HEK293 (cell line): ENCODE measurements around the gene PDGFC.

ENCODE experiments used
- BCL11A ChIP-seq: fragments of 450-650 bp; formaldehyde crosslinking; IDR thresholded peaks from 2 replicates; pipeline ENCODE4 v1.5.1; 2016; ENCODE audit warnings: low read depth, missing biosample characterization, missing genetic modification characterization
- CTCF ChIP-seq: fragments of 450-650 bp; formaldehyde crosslinking; IDR thresholded peaks from 2 replicates; pipeline ENCODE4 v1.5.1; 2016; ENCODE audit warnings: missing biosample characterization, missing genetic modification characterization
- HOXD13 ChIP-seq: sonication (generic); formaldehyde crosslinking; IDR thresholded peaks from 2 replicates; pipeline ENCODE4 v1.8.0; 2022; ENCODE audit warnings: missing genetic modification reagents, borderline replicate concordance
- IKZF3 ChIP-seq: fragments of 450-650 bp; IDR thresholded peaks from 2 replicates; pipeline ENCODE4 v1.5.0; 2018; ENCODE audit warnings: missing biosample characterization, mild to moderate bottlenecking, missing genetic modification characterization, moderate library complexity
- KLF1 ChIP-seq: fragments of 450-650 bp; formaldehyde crosslinking; IDR thresholded peaks from 2 replicates; pipeline ENCODE4 v1.5.1; 2016; ENCODE audit warnings: missing biosample characterization, missing genetic modification characterization
- PRDM6 ChIP-seq: fragments of 450-650 bp; formaldehyde crosslinking; IDR thresholded peaks from 2 replicates; pipeline ENCODE4 v1.5.1; 2017; ENCODE audit warnings: missing biosample characterization, missing genetic modification characterization
- TRIM28 ChIP-seq: IDR thresholded peaks from 2 replicates; pipeline ENCODE4 v1.6.1; 2011; ENCODE audit warnings: low read length, control low read depth, borderline replicate concordance
- TSHZ1 ChIP-seq: fragments of 450-650 bp; formaldehyde crosslinking; IDR thresholded peaks from 2 replicates; pipeline ENCODE4 v1.5.1; 2016; ENCODE audit warnings: missing biosample characterization, missing genetic modification characterization, borderline replicate concordance
- ZBTB17 ChIP-seq: fragments of 450-650 bp; formaldehyde crosslinking; IDR thresholded peaks from 2 replicates; pipeline ENCODE4 v1.5.1; 2016; ENCODE audit warnings: missing biosample characterization, missing genetic modification characterization
- ZEB2 ChIP-seq: fragments of 450-650 bp; formaldehyde crosslinking; IDR thresholded peaks from 2 replicates; pipeline ENCODE4 v1.5.1; 2016; ENCODE audit warnings: missing biosample characterization, missing genetic modification characterization
- ZFP37 ChIP-seq: fragments of 450-650 bp; formaldehyde crosslinking; IDR thresholded peaks from 2 replicates; pipeline ENCODE4 v1.5.1; 2016; ENCODE audit warnings: missing biosample characterization, missing genetic modification characterization
- ZNF132 ChIP-seq: fragments of 450-650 bp; formaldehyde crosslinking; IDR thresholded peaks from 2 replicates; pipeline ENCODE4 v1.5.1; 2017; ENCODE audit warnings: missing biosample characterization, missing genetic modification characterization, borderline replicate concordance
- ZNF140 ChIP-seq: fragments of 450-650 bp; formaldehyde crosslinking; IDR thresholded peaks from 2 replicates; pipeline ENCODE4 v1.5.1; 2016; ENCODE audit warnings: missing biosample characterization, missing genetic modification characterization
- ZNF223 ChIP-seq: fragments of 450-650 bp; formaldehyde crosslinking; IDR thresholded peaks from 2 replicates; pipeline ENCODE4 v1.5.1; 2016; ENCODE audit warnings: missing biosample characterization, missing genetic modification characterization
- ZNF239 ChIP-seq: fragments of 450-650 bp; formaldehyde crosslinking; IDR thresholded peaks from 2 replicates; pipeline ENCODE4 v1.5.1; 2016; ENCODE audit warnings: missing biosample characterization, missing genetic modification characterization
- ZNF302 ChIP-seq: fragments of 450-650 bp; formaldehyde crosslinking; IDR thresholded peaks from 2 replicates; pipeline ENCODE4 v1.5.1; 2016; ENCODE audit warnings: missing biosample characterization, missing genetic modification characterization, low read depth
- ZNF366 ChIP-seq: fragments of 450-650 bp; formaldehyde crosslinking; conservative IDR thresholded peaks from 2 replicates; pipeline ENCODE4 v1.5.1; 2016; ENCODE audit warnings: missing biosample characterization, missing genetic modification characterization
- ZNF518A ChIP-seq: fragments of 450-650 bp; formaldehyde crosslinking; conservative IDR thresholded peaks from 2 replicates; pipeline ENCODE4 v1.5.1; 2016; ENCODE audit warnings: low read depth, missing biosample characterization, missing genetic modification characterization
- ZNF521 ChIP-seq: fragments of 450-650 bp; formaldehyde crosslinking; IDR thresholded peaks from 2 replicates; pipeline ENCODE4 v1.5.1; 2017; ENCODE audit warnings: missing biosample characterization, mild to moderate bottlenecking, missing genetic modification characterization
- ZNF544 ChIP-seq: fragments of 450-650 bp; formaldehyde crosslinking; IDR thresholded peaks from 2 replicates; pipeline ENCODE4 v1.5.0; 2017; ENCODE audit warnings: missing biosample characterization, missing genetic modification characterization
- ZNF76 ChIP-seq: fragments of 450-650 bp; formaldehyde crosslinking; IDR thresholded peaks from 2 replicates; pipeline ENCODE4; 2016; ENCODE audit warnings: low read depth, missing biosample characterization, missing genetic modification characterization, borderline replicate concordance
- ZNF837 ChIP-seq: fragments of 450-650 bp; formaldehyde crosslinking; IDR thresholded peaks from 2 replicates; pipeline ENCODE4 v1.5.1; 2016; ENCODE audit warnings: missing biosample characterization, missing genetic modification characterization
- ZXDB ChIP-seq: fragments of 450-650 bp; formaldehyde crosslinking; IDR thresholded peaks from 2 replicates; pipeline ENCODE4 v1.5.1; 2016; ENCODE audit warnings: missing biosample characterization, missing genetic modification characterization
- TF ChIP-seq, protein P1 (sequence below): fragments of 450-650 bp; formaldehyde crosslinking; IDR thresholded peaks from 2 replicates; pipeline ENCODE4 v1.5.1; 2017; ENCODE audit warnings: missing biosample characterization, missing genetic modification characterization
- TF ChIP-seq, protein P2 (sequence below): fragments of 450-650 bp; formaldehyde crosslinking; IDR thresholded peaks from 2 replicates; pipeline ENCODE4 v1.5.1; 2017; ENCODE audit warnings: missing biosample characterization, mild to moderate bottlenecking, missing genetic modification characterization, moderate library complexity

Gene PDGFC

DNA sequence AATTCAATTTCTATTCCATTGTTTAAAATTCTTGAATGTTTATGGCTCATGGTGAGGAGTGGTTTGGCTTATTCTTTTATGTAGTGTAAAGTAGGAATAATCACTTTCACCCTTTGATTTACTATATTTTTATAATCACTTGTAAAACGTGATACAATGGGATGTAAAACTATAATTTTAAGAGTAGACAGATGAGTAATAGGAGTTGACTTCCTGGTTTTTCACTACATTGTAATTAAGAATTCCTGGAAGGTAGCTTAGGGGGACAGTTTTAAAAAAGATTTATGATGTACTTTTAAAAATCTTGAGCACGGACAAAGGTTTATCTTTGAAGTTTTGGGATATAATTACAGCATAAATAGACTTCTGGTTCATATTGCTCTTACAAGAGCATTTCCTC lies 65.3 kb downstream of the PDGFC start (continued):
- TF ChIP-seq BCL11A (tag by site-specific recombination) = peak; percentile 83
- TF ChIP-seq ZNF366 (tag by site-specific recombination) = peak; percentile 79
- no peak for TF ChIP-seq ZNF544 (tag by site-specific recombination)
- TF ChIP-seq ZFP37 (tag by site-specific recombination) = no peak
- TF ChIP-seq ZNF223 (tag by site-specific recombination) = no peak
- TF ChIP-seq, protein P1, sequence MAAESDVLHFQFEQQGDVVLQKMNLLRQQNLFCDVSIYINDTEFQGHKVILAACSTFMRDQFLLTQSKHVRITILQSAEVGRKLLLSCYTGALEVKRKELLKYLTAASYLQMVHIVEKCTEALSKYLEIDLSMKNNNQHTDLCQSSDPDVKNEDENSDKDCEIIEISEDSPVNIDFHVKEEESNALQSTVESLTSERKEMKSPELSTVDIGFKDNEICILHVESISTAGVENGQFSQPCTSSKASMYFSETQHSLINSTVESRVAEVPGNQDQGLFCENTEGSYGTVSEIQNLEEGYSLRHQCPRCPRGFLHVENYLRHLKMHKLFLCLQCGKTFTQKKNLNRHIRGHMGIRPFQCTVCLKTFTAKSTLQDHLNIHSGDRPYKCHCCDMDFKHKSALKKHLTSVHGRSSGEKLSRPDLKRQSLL (tag by site-specific recombination) = no peak
- no peak for TF ChIP-seq ZNF76 (tag by site-specific recombination)
- TF ChIP-seq, protein P2, sequence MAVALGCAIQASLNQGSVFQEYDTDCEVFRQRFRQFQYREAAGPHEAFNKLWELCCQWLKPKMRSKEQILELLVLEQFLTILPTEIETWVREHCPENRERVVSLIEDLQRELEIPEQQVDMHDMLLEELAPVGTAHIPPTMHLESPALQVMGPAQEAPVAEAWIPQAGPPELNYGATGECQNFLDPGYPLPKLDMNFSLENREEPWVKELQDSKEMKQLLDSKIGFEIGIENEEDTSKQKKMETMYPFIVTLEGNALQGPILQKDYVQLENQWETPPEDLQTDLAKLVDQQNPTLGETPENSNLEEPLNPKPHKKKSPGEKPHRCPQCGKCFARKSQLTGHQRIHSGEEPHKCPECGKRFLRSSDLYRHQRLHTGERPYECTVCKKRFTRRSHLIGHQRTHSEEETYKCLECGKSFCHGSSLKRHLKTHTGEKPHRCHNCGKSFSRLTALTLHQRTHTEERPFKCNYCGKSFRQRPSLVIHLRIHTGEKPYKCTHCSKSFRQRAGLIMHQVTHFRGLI (tag by site-specific recombination) = no peak
- peak; percentile 32; the same call in 1 of the 2 replicates for TF ChIP-seq ZBTB17 (tag by site-specific recombination)
- no peak for TF ChIP-seq ZNF132 (tag by site-specific recombination)
- TF ChIP-seq ZEB2 (tag by site-specific recombination) = no peak
- no peak for TF ChIP-seq ZNF518A (tag by site-specific recombination)
- peak; percentile 89 for TF ChIP-seq IKZF3
- TF ChIP-seq TRIM28 = no peak
- peak; percentile 47; the same call in 1 of the 2 replicates for TF ChIP-seq TSHZ1
- peak; percentile 99 for TF ChIP-seq PRDM6 (tag by site-specific recombination)
- TF ChIP-seq KLF1 = no peak
- peak; percentile 78; the same call in 1 of the 2 replicates for TF ChIP-seq ZXDB (tag by site-specific recombination)
- TF ChIP-seq ZNF140 (tag by site-specific recombination) = no peak
- TF ChIP-seq ZNF239 (tag by site-specific recombination) = no peak
- TF ChIP-seq ZNF521 (tag by site-specific recombination) = no peak
- no peak for TF ChIP-seq ZNF302 (tag by site-specific recombination)
- TF ChIP-seq HOXD13 = no peak
- TF ChIP-seq ZNF837 (tag by site-specific recombination) = no peak
- no peak for TF ChIP-seq CTCF (tag by site-specific recombination)
